Measurements from ENCODE around the gene POLR3E. TPM values are rescaled to one million over a fixed set of nuclear protein-coding genes. Genes with fewer than 3 reads are reported as not detected.

Gene POLR3E
- total RNA-seq, 1 experiment from 2014 or later = 70.8 TPM

GRCh38 chr16:22340945-22341344 is 43.7 kb downstream of the POLR3E start:
- Mint-ChIP-seq H3K27me3 (ENCODE audit: insufficient read depth, unreplicated experiment) (no peaks in the 10 kb centered on the region), H3K27ac (ENCODE audit: unreplicated experiment) (no peak overlapping the region), H3K9me3 (ENCODE audit: unreplicated experiment) (peaks cover 36% of the 10 kb centered on the region), H3K4me3 (ENCODE audit: unreplicated experiment) (no peak overlapping the region), H3K4me1 (ENCODE audit: low read depth, unreplicated experiment) (no peaks in the 10 kb centered on the region), H3K36me3 (ENCODE audit: insufficient read depth, unreplicated experiment) (peaks cover 65% of the 10 kb centered on the region)
- ChIA-PET CTCF (no interaction called here), POLR2A (no interaction called here)
- no peak for TF ChIP-seq CTCF (IDR thresholded peaks at IDR 0.05; ENCODE audit: insufficient read depth in 1 of 2, low read depth in 1 of 2, low read length in 1 of 2, severe bottlenecking in 1 of 2, unreplicated experiment in 1 of 2)
- intact Hi-C loops (cut with micrococcal nuclease; ENCODE audit: unreplicated experiment) = no loop called here
- Histone ChIP-seq H3K27me3 (replicated peaks; ENCODE audit: control insufficient read depth, insufficient read depth, low read length) (no peaks in the 10 kb centered on the region), H3K4me1 (no peaks in the 10 kb centered on the region), H3K9me3 (peaks cover 10% of the 10 kb centered on the region), H3K4me3 (ENCODE audit: low read depth, low read length) (no peak overlapping the region), H3K36me3 (ENCODE audit: control insufficient read depth, insufficient read depth, low read length) (0 out of 2 replicates have a peak, but pooled peaks cover 2% of the 10 kb centered on the region)
- no TSS peak for BruUV-seq (replicated peaks)
- no peak for DNase-seq

GRCh38 chr16:22342082-22342481 is 44.9 kb downstream of the POLR3E start:
- Mint-ChIP-seq H3K4me1 (ENCODE audit: low read depth, unreplicated experiment) (no peaks in the 10 kb centered on the region), H3K4me3 (ENCODE audit: unreplicated experiment) (no peak overlapping the region), H3K27ac (ENCODE audit: unreplicated experiment) (no peak overlapping the region), H3K36me3 (ENCODE audit: insufficient read depth, unreplicated experiment) (peaks cover 61% of the 10 kb centered on the region), H3K9me3 (ENCODE audit: unreplicated experiment) (peaks cover 27% of the 10 kb centered on the region), H3K27me3 (ENCODE audit: insufficient read depth, unreplicated experiment) (no peaks in the 10 kb centered on the region)
- ChIA-PET CTCF (no interaction called here), POLR2A (no interaction called here)
- Histone ChIP-seq H3K36me3 (ENCODE audit: control insufficient read depth, insufficient read depth, low read length) (no peaks in the 10 kb centered on the region), H3K4me1 (no peaks in the 10 kb centered on the region), H3K27me3 (replicated peaks; ENCODE audit: control insufficient read depth, insufficient read depth, low read length) (no peaks in the 10 kb centered on the region), H3K9me3 (peaks cover 5% of the 10 kb centered on the region), H3K4me3 (ENCODE audit: low read depth, low read length) (no peak overlapping the region)
- no TSS peak for BruUV-seq (replicated peaks)
- intact Hi-C loops (cut with micrococcal nuclease; ENCODE audit: unreplicated experiment) = no loop called here
- TF ChIP-seq CTCF (IDR thresholded peaks at IDR 0.05; ENCODE audit: insufficient read depth in 1 of 2, low read depth in 1 of 2, low read length in 1 of 2, severe bottlenecking in 1 of 2, unreplicated experiment in 1 of 2) = no peak
- no peak for DNase-seq

- BruUV-seq (replicated peaks) = no TSS peak
- H3K9me3 ChIP-seq = no peaks in the 10 kb centered on the region
- H3K27ac Mint-ChIP-seq (ENCODE audit: unreplicated experiment) = no peak overlapping the region
- TF ChIP-seq CTCF (IDR thresholded peaks at IDR 0.05; ENCODE audit: insufficient read depth in 1 of 2, low read depth in 1 of 2, low read length in 1 of 2, severe bottlenecking in 1 of 2, unreplicated experiment in 1 of 2) = no peak
- peaks cover 59% of the 10 kb centered on the region for H3K36me3 Mint-ChIP-seq (ENCODE audit: insufficient read depth, unreplicated experiment)
- H3K27me3 Mint-ChIP-seq (ENCODE audit: insufficient read depth, unreplicated experiment) = no peaks in the 10 kb centered on the region
- no peak overlapping the region for H3K4me3 Mint-ChIP-seq (ENCODE audit: unreplicated experiment)
- DNase-seq = no peak
- H3K9me3 Mint-ChIP-seq (ENCODE audit: unreplicated experiment) = no peaks in the 10 kb centered on the region
- no peak overlapping the region for H3K4me3 ChIP-seq (ENCODE audit: low read depth, low read length)
- H3K4me1 ChIP-seq = no peaks in the 10 kb centered on the region
- POLR2A ChIA-PET = interaction anchor here (0.6 kb wide), 1 partner anchor 25 kb away, joined by 3 read pairs; no protein-coding TSS in a partner anchor
- CTCF ChIA-PET = interaction anchor here (1.5 kb wide), 1 partner anchor 9 kb away, joined by 4 read pairs; no protein-coding TSS in a partner anchor
- peaks cover 4% of the 10 kb centered on the region; the same call in 1 of the 2 replicates for H3K36me3 ChIP-seq (ENCODE audit: control insufficient read depth, insufficient read depth, low read length)
- no peaks in the 10 kb centered on the region for H3K4me1 Mint-ChIP-seq (ENCODE audit: low read depth, unreplicated experiment)
- no peaks in the 10 kb centered on the region for H3K27me3 ChIP-seq (replicated peaks; ENCODE audit: control insufficient read depth, insufficient read depth, low read length)
- intact Hi-C loops (cut with micrococcal nuclease; ENCODE audit: unreplicated experiment) = no loop called here
These were observed 49.3 kb downstream of the POLR3E start for GRCh38 chr16:22346483-22346882.
